ENCODE results near the gene ZNRD2. TPM values are rescaled to one million over a fixed set of nuclear protein-coding genes. Genes with fewer than 3 reads are reported as not detected.

The ZNRD2 gene
- total RNA-seq, 1 donor from 2014 or later = 157 TPM

DNA sequence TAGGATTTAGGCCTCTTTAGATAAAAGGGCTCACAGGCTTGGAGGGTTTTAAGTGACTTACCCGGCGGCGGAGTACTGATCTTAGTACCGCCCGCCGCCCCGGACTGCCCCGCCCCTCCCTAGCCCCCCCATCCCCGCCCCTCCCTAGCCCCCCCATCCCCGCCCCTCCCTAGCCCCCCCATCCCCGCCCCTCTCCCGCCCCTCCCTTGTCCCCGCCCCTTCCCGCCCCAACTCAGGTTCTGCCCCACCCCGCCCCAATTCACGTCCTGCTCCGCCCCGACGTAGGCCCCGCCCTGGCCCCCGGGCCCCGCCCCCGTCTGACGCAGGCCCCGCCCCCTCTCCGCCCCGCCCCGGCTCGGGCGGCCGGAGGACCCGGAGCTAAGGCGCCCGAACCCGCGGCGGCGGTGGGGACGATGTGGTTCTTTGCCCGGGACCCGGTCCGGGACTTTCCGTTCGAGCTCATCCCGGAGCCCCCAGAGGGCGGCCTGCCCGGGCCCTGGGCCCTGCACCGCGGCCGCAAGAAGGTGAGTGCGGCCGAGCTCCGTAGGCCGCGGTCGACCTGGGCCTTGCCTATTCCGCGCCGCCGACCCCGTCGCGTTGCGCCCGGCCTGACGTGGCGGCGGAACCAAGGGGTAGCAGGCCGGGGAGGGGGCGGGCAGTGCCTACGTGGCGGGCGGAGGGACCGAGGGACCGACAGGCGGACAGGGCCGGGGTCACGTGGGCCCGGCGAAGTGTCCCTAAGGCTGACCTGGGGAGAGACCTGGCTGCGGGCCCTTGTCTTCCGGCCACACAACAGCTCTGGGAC, 45.3 kb upstream of the ZNRD2 start, which contains the start of gene SCYL1:
TSS of gene SCYL1 (plus strand) at position 343 of the 805 bp plus-strand sequence. CDS start at position 414, 71 bp downstream.
- TF ChIP-seq, protein P1, sequence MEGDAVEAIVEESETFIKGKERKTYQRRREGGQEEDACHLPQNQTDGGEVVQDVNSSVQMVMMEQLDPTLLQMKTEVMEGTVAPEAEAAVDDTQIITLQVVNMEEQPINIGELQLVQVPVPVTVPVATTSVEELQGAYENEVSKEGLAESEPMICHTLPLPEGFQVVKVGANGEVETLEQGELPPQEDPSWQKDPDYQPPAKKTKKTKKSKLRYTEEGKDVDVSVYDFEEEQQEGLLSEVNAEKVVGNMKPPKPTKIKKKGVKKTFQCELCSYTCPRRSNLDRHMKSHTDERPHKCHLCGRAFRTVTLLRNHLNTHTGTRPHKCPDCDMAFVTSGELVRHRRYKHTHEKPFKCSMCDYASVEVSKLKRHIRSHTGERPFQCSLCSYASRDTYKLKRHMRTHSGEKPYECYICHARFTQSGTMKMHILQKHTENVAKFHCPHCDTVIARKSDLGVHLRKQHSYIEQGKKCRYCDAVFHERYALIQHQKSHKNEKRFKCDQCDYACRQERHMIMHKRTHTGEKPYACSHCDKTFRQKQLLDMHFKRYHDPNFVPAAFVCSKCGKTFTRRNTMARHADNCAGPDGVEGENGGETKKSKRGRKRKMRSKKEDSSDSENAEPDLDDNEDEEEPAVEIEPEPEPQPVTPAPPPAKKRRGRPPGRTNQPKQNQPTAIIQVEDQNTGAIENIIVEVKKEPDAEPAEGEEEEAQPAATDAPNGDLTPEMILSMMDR (IDR thresholded peaks at IDR 0.05) = no peak
- Histone ChIP-seq H3K36me3 (peaks cover 32 to 33% of the 10 kb centered on the region in 2 donors), H3K27me3 (no peaks in the 10 kb centered on the region), H3K4me3 (peak within 1 kb of the TSS; percentile 70 to 90), H3K27ac (peak within 1 kb of the TSS; percentile 83 to 95), H3K4me1 (peaks cover 16 to 18% of the 10 kb centered on the region in 2 donors), H3K9me3 (no peaks in the 10 kb centered on the region)
- intact Hi-C loops (cut with DNase I) = loop anchor here (1.0 to 5.0 kb wide), 4 partner anchors 15 to 168 kb away; partner anchors contain the start of genes FAM89B and MAP3K11
- peak in 1 of 2 donors; percentile 86 for DNase-seq (ENCODE audit: low spot score in 2 of 2)

DNA sequence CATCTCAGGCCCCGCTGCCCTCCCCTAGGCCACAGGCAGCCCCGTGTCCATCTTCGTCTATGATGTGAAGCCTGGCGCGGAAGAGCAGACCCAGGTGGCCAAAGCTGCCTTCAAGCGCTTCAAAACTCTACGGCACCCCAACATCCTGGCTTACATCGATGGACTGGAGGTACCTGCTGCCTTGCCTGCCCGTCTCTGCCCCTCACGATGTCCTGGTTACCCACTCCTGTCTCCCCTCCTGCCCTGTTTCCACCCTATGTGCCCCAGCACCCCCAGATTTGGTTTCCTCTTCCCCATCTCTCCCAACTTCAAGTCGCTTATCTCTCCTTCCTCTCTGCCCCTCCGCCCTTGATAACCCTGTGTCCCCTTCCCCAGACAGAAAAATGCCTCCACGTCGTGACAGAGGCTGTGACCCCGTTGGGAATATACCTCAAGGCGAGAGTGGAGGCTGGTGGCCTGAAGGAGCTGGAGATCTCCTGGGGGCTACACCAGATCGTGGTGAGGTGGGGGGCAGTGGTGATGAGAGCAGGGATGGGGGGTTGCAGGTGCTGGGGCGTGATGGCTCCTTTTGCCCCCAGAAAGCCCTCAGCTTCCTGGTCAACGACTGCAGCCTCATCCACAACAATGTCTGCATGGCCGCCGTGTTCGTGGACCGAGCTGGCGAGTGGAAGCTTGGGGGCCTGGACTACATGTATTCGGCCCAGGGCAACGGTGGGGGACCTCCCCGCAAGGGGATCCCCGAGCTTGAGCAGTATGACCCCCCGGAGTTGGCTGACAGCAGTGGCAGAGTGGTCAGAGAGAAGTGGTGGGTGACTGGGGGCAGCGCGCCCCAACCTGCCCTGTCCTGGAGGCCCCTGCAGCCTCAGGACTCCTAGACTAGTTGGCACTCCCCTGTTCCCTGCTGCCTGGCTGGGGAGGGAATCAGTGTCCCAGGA, 44.5 kb upstream of the ZNRD2 start:
- H3K36me3 ChIP-seq = peaks cover 41 to 42% of the 10 kb centered on the region in 2 donors
- DNase-seq (ENCODE audit: low spot score in 2 of 2) = no peak
- no peaks in the 10 kb centered on the region for H3K27me3 ChIP-seq
- intact Hi-C loops (cut with DNase I) = loop anchor here (1.0 to 5.0 kb wide), 3 partner anchors 14 to 86 kb away; partner anchors contain the start of genes FAM89B and MAP3K11
- H3K4me3 ChIP-seq = peak overlapping the region; percentile 70 to 90
- peaks cover 16 to 18% of the 10 kb centered on the region in 2 donors for H3K4me1 ChIP-seq
- peak overlapping the region; percentile 83 to 95 for H3K27ac ChIP-seq
- TF ChIP-seq, protein P1 (IDR thresholded peaks at IDR 0.05) = no peak
- H3K9me3 ChIP-seq = no peaks in the 10 kb centered on the region

DNA sequence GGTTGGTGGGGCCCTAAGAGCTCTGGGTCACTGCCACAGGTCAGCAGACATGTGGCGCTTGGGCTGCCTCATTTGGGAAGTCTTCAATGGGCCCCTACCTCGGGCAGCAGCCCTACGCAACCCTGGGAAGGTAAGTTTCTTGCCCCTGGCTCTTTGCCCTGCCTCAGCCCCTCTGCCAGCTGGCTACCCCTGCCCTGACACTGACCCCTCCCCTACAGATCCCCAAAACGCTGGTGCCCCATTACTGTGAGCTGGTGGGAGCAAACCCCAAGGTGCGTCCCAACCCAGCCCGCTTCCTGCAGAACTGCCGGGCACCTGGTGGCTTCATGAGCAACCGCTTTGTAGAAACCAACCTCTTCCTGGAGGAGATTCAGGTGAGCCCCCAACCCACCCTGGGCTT, 43.5 kb upstream of the ZNRD2 start:
- TF ChIP-seq, protein P1 (IDR thresholded peaks at IDR 0.05) = no peak
- peak overlapping the region in 1 of 2 donors; percentile 21 for H3K27ac ChIP-seq
- H3K4me3 ChIP-seq = peak overlapping the region in 1 of 2 donors; percentile 90
- H3K9me3 ChIP-seq = no peaks in the 10 kb centered on the region
- intact Hi-C loops (cut with DNase I) = loop anchor here (5.0 kb wide), 1 partner anchor 86 kb away; the partner anchor contains the start of gene MAP3K11
- no peaks in the 10 kb centered on the region for H3K27me3 ChIP-seq
- peaks cover 16 to 18% of the 10 kb centered on the region in 2 donors for H3K4me1 ChIP-seq
- peaks cover 50 to 51% of the 10 kb centered on the region in 2 donors for H3K36me3 ChIP-seq
- no peak for DNase-seq (ENCODE audit: low spot score in 2 of 2)

DNA sequence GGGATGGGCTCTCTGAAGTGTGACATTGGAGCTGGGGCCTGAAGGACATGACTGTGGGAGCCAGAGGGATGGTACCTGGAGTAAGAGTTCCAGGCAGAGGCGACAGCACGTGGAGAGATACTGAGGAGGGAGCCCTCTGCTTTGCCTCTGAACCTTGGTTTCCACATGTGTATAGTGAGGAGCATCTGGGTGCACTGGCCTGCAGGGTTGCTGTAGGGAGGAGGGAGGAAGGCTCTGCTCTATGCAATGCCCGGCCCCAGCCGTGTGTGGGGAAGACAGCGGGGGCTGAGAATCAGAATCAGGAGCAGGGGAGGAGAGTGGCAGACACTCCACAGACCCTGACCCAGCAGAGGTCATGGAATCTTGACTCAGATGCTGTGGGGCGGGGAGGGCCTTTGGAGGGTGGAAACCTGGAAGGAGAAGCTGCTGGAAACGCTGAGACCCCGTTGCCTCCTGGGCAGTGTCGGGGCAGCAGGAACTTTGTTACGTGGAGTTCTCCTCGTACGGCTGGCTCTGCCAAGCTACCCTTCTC, 41.4 kb upstream of the ZNRD2 start:
- Histone ChIP-seq H3K4me1 (peaks cover 16 to 18% of the 10 kb centered on the region in 2 donors), H3K36me3 (peaks cover 67 to 70% of the 10 kb centered on the region in 2 donors), H3K9me3 (no peaks in the 10 kb centered on the region), H3K27me3 (no peaks in the 10 kb centered on the region), H3K27ac (no peak overlapping the region), H3K4me3 (no peak overlapping the region)
- TF ChIP-seq, protein P1 (IDR thresholded peaks at IDR 0.05) = no peak
- intact Hi-C loops (cut with DNase I) = loop anchor here (5.0 kb wide), 1 partner anchor 83 kb away; the partner anchor contains the start of gene MAP3K11
- DNase-seq (ENCODE audit: low spot score in 2 of 2) = no peak

Measured in ascending aorta (tissue), 2 donors.